ENCODE results near the gene PPP2R2B. TPM values are rescaled to one million over a fixed set of nuclear protein-coding genes. Genes with fewer than 3 reads are reported as not detected.
A peak's percentile ranks its signal among the peaks of the same experiment; 100 is the strongest.

The PPP2R2B gene
- total RNA-seq, 1 donor from 2014 or later = 0.35 TPM

- no peaks in the 10 kb centered on the region for H3K36me3 Mint-ChIP-seq (ENCODE audit: low read depth)
- peak overlapping the region; percentile 77 for H3K4me3 Mint-ChIP-seq (ENCODE audit: unreplicated experiment)
- DNase-seq (ENCODE audit: low spot score) = peak; percentile 66
- H3K27ac Mint-ChIP-seq (ENCODE audit: unreplicated experiment) = no peak overlapping the region
- H3K27me3 Mint-ChIP-seq (ENCODE audit: low read depth) = peaks cover 39% of the 10 kb centered on the region
- TF ChIP-seq, protein P1, sequence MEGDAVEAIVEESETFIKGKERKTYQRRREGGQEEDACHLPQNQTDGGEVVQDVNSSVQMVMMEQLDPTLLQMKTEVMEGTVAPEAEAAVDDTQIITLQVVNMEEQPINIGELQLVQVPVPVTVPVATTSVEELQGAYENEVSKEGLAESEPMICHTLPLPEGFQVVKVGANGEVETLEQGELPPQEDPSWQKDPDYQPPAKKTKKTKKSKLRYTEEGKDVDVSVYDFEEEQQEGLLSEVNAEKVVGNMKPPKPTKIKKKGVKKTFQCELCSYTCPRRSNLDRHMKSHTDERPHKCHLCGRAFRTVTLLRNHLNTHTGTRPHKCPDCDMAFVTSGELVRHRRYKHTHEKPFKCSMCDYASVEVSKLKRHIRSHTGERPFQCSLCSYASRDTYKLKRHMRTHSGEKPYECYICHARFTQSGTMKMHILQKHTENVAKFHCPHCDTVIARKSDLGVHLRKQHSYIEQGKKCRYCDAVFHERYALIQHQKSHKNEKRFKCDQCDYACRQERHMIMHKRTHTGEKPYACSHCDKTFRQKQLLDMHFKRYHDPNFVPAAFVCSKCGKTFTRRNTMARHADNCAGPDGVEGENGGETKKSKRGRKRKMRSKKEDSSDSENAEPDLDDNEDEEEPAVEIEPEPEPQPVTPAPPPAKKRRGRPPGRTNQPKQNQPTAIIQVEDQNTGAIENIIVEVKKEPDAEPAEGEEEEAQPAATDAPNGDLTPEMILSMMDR (IDR thresholded peaks at IDR 0.05) = no peak
- no peaks in the 10 kb centered on the region for H3K9me3 Mint-ChIP-seq (ENCODE audit: low read depth)
- peaks cover 16% of the 10 kb centered on the region for H3K4me1 Mint-ChIP-seq (ENCODE audit: low read depth)
Measured at GRCh38 chr5:146877783-146878475, 628 bp downstream of the PPP2R2B start.

GRCh38 chr5:146877178-146877681 is 1.3 kb downstream of the PPP2R2B start:
- Mint-ChIP-seq H3K4me1 (ENCODE audit: low read depth) (peaks cover 16% of the 10 kb centered on the region), H3K9me3 (ENCODE audit: low read depth) (no peaks in the 10 kb centered on the region)
- no peak for DNase-seq (ENCODE audit: low spot score)

GRCh38 chr5:146873186-146873917 is 5.2 kb downstream of the PPP2R2B start:
- DNase-seq (ENCODE audit: low spot score) = no peak
- Mint-ChIP-seq H3K27ac (ENCODE audit: unreplicated experiment) (no peak overlapping the region), H3K4me1 (ENCODE audit: low read depth) (peaks cover 16% of the 10 kb centered on the region), H3K9me3 (ENCODE audit: low read depth) (no peaks in the 10 kb centered on the region), H3K27me3 (ENCODE audit: low read depth) (peaks cover 37% of the 10 kb centered on the region), H3K36me3 (ENCODE audit: low read depth) (no peaks in the 10 kb centered on the region), H3K4me3 (ENCODE audit: unreplicated experiment) (no peak overlapping the region)
- TF ChIP-seq, protein P1 (IDR thresholded peaks at IDR 0.05) = no peak

More at GRCh38 chr5:146877178-146877681, 1.3 kb downstream of the PPP2R2B start:
- Mint-ChIP-seq H3K27ac (ENCODE audit: unreplicated experiment) (no peak overlapping the region), H3K36me3 (ENCODE audit: low read depth) (no peaks in the 10 kb centered on the region), H3K27me3 (ENCODE audit: low read depth) (peaks cover 39% of the 10 kb centered on the region), H3K4me3 (ENCODE audit: unreplicated experiment) (peak overlapping the region; percentile 39)
- TF ChIP-seq, protein P1 (IDR thresholded peaks at IDR 0.05) = no peak

DNA sequence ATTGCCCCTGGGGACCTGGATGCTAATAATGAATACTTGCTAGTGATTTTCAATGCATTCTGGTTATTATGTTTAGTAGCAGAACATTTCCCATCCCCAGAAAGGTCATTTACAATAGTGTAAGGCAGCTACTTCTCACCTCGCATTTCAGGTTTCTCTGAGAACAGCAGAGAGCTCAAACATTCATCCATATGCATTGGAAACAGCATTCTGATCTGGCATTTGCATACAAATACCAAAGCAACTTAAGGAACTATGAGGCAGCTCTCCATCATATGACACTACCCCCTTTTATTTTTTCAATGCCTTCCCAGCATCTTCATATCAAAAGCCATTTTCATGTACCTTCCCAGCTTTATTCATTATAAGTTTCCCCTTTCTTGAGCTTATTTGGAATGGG is 6.4 kb downstream of the PPP2R2B start:
- Mint-ChIP-seq H3K27ac (ENCODE audit: unreplicated experiment) (no peak overlapping the region), H3K4me1 (ENCODE audit: low read depth) (peaks cover 9% of the 10 kb centered on the region), H3K36me3 (ENCODE audit: low read depth) (no peaks in the 10 kb centered on the region), H3K9me3 (ENCODE audit: low read depth) (no peaks in the 10 kb centered on the region), H3K27me3 (ENCODE audit: low read depth) (peaks cover 33% of the 10 kb centered on the region), H3K4me3 (ENCODE audit: unreplicated experiment) (no peak overlapping the region)
- DNase-seq (ENCODE audit: low spot score) = no peak
- TF ChIP-seq, protein P1 (IDR thresholded peaks at IDR 0.05) = no peak

GRCh38 chr5:146867996-146868708 is 10.4 kb downstream of the PPP2R2B start:
- H3K4me3 Mint-ChIP-seq (ENCODE audit: unreplicated experiment) = no peak overlapping the region
- H3K4me1 Mint-ChIP-seq (ENCODE audit: low read depth) = no peaks in the 10 kb centered on the region
- H3K27ac Mint-ChIP-seq (ENCODE audit: unreplicated experiment) = no peak overlapping the region
- no peak for DNase-seq (ENCODE audit: low spot score)
- TF ChIP-seq, protein P1 (IDR thresholded peaks at IDR 0.05) = no peak
- no peaks in the 10 kb centered on the region for H3K9me3 Mint-ChIP-seq (ENCODE audit: low read depth)
- H3K36me3 Mint-ChIP-seq (ENCODE audit: low read depth) = no peaks in the 10 kb centered on the region
- peaks cover 9% of the 10 kb centered on the region for H3K27me3 Mint-ChIP-seq (ENCODE audit: low read depth)
